HepG2 (cell line): ENCODE measurements around the gene KDM1B. TPM values are rescaled to one million over a fixed set of nuclear protein-coding genes. Genes with fewer than 3 reads are reported as not detected.

ENCODE experiments used
- BRD4 ChIP-seq: sonication (generic); formaldehyde crosslinking; IDR thresholded peaks from 2 replicates; pipeline ENCODE4 v1.4.0; 2020; ENCODE audit warnings: missing genetic modification reagents
- CC2D1A ChIP-seq: sonication (generic); formaldehyde crosslinking; IDR thresholded peaks from 2 replicates; pipeline ENCODE4 v1.8.1; 2023; ENCODE audit warnings: mild to moderate bottlenecking, missing genetic modification reagents
- GPN1 ChIP-seq: sonication (generic); formaldehyde crosslinking; IDR thresholded peaks from 2 replicates; pipeline ENCODE4 v1.5.1; 2020; ENCODE audit warnings: missing genetic modification reagents, borderline replicate concordance
- KAT7 ChIP-seq: IDR thresholded peaks from 2 replicates; pipeline ENCODE4 v1.6.1; 2018; ENCODE audit warnings: borderline replicate concordance, missing compliant biosample characterization
- NR1H2 ChIP-seq: sonication (generic); formaldehyde crosslinking; IDR thresholded peaks from 2 replicates; pipeline ENCODE4 v1.8.1; 2022; ENCODE audit warnings: low read depth, missing genetic modification reagents, borderline replicate concordance
- NRL ChIP-seq: sonication (generic); formaldehyde crosslinking; IDR thresholded peaks from 2 replicates; pipeline ENCODE4 v1.5.0; 2020; ENCODE audit warnings: missing genetic modification reagents, mild to moderate bottlenecking, moderate library complexity, borderline replicate concordance
- PRPF4 ChIP-seq: fragments of 200-400 bp; formaldehyde crosslinking; IDR thresholded peaks from 2 replicates; pipeline ENCODE4 v1.6.1; 2016; ENCODE audit warnings: low read length, low read depth; ENCODE audit not compliant: poor library complexity, severe bottlenecking
- RBAK ChIP-seq: sonication (generic); formaldehyde crosslinking; IDR thresholded peaks from 2 replicates; pipeline ENCODE4 v1.5.1; 2020; ENCODE audit warnings: mild to moderate bottlenecking, missing genetic modification reagents
- RXRB ChIP-seq: IDR thresholded peaks from 2 replicates; pipeline ENCODE4 v1.6.1; 2016; ENCODE audit warnings: borderline replicate concordance, missing genetic modification reagents, missing compliant biosample characterization
- SAP130 ChIP-seq: IDR thresholded peaks from 2 replicates; pipeline ENCODE4 v1.6.1; 2016; ENCODE audit warnings: low read depth
- SMAD9 ChIP-seq: sonication (generic); formaldehyde crosslinking; IDR thresholded peaks from 2 replicates; pipeline ENCODE4 v1.5.1; 2020; ENCODE audit warnings: mild to moderate bottlenecking, missing genetic modification reagents
- SSRP1 ChIP-seq: IDR thresholded peaks from 2 replicates; pipeline ENCODE4 v1.6.1; 2016; ENCODE audit warnings: control low read depth
- ZFY ChIP-seq: sonication (generic); formaldehyde crosslinking; IDR thresholded peaks from 2 replicates; pipeline ENCODE4 v1.4.0; 2020; ENCODE audit warnings: missing genetic modification reagents
- ZNF274 ChIP-seq: sonication (generic); formaldehyde crosslinking; IDR thresholded peaks from 2 replicates; pipeline ENCODE4 v1.5.1; 2020; ENCODE audit warnings: mild to moderate bottlenecking, missing genetic modification reagents
- ZNF292 ChIP-seq: sonication (generic); formaldehyde crosslinking; IDR thresholded peaks from 2 replicates; pipeline ENCODE4 v1.8.1; 2022; ENCODE audit warnings: mild to moderate bottlenecking, low read depth, missing genetic modification reagents, borderline replicate concordance
- ZNF530 ChIP-seq: sonication (generic); formaldehyde crosslinking; IDR thresholded peaks from 2 replicates; pipeline ENCODE4 v1.5.0; 2020; ENCODE audit warnings: low read depth, mild to moderate bottlenecking, missing genetic modification reagents
- ZNF549 ChIP-seq: sonication (generic); formaldehyde crosslinking; IDR thresholded peaks from 2 replicates; pipeline ENCODE4 v1.5.0; 2020; ENCODE audit warnings: missing genetic modification reagents
- ZNF709 ChIP-seq: sonication (generic); formaldehyde crosslinking; IDR thresholded peaks from 2 replicates; pipeline ENCODE4 v1.5.0; 2020; ENCODE audit warnings: mild to moderate bottlenecking, missing genetic modification reagents
- polyA plus RNA-seq, 8 experiments: library from polyadenylated mRNA; depleted of rRNA in 3 of 8; stranded (reverse) in 7 of 8; unstranded in 1 of 8; fragments of >200 nt; fragmentation: Illumina TruSeq in 4 of 8; extraction: Trizol in 4 of 8; gene quantifications; 2 replicates each; pipeline versions ENCODE4 v1.2.1 to v1.2.3, GENCODE V29; 2011 to 2016; ENCODE audit warnings: low read depth in 4 of 8, missing spikeins in 1 of 8, mixed read lengths in 1 of 8; ENCODE audit not compliant: insufficient read depth in 1 of 8
- total RNA-seq, 5 experiments: library from RNA; depleted of rRNA; stranded (reverse); fragments of >200 nt; fragmentation: Illumina TruSeq; extraction: Trizol; gene quantifications; 2 replicates each; pipeline ENCODE4 v1.2.3, GENCODE V29; 2016; ENCODE audit warnings: low read depth in 1 of 5
- TF ChIP-seq, protein P1 (sequence below): sonication (generic); formaldehyde crosslinking; IDR thresholded peaks from 2 replicates; pipeline ENCODE4 v1.5.0; 2020; ENCODE audit warnings: mild to moderate bottlenecking, missing genetic modification reagents, moderate library complexity
- TF ChIP-seq, protein P2 (sequence below): sonication (generic); formaldehyde crosslinking; IDR thresholded peaks from 2 replicates; pipeline ENCODE4 v1.8.1; 2023; ENCODE audit warnings: mild to moderate bottlenecking, missing genetic modification reagents
- TF ChIP-seq, protein P3 (sequence below): sonication (generic); formaldehyde crosslinking; IDR thresholded peaks from 2 replicates; pipeline ENCODE4 v1.4.0; 2020; ENCODE audit warnings: missing genetic modification reagents; ENCODE audit errors: not compliant biosample characterization
- TF ChIP-seq, protein P4 (sequence below): sonication (generic); formaldehyde crosslinking; conservative IDR thresholded peaks from 2 replicates; pipeline ENCODE4 v1.8.1; 2023; ENCODE audit warnings: missing genetic modification reagents
- TF ChIP-seq, protein P5 (sequence below): sonication (generic); formaldehyde crosslinking; IDR thresholded peaks from 2 replicates; pipeline ENCODE4 v1.8.0; 2022; ENCODE audit warnings: mild to moderate bottlenecking, missing genetic modification reagents, moderate library complexity

KDM1B gene
- total and polyA plus RNA-seq, 2 of the 13 experiments (the other 11 are each of a cell fraction or from before 2014, with no cell fraction given) = 9.8 to 13.2 TPM

DNA sequence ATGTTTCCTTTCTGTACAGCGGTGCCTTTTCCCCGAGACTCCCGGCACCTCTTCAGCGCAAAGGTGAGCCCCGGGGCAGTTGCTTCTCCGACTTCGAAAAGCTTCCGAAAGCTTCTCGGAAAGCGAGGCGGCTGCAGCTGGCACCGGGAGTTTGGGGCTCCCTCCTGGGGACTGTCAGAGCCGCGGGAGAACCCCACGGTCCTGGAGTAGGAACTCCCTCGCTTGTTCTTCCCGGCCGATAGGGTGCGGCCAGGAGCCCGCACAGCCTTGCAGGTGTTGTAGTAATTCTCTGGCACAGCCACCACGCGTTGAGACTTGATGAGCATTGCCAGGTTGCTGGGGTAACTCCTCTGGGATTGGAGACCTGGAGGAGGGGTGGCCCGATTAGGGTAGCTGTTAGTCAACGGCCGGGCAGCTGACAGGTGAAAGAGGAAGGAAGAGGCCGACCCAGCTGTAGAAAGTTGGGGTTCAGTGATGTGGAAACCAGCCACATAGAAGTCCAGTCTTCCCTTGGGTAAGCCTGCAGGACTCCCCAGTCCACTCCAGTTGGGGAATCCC is 721 bp downstream of the KDM1B start (continued):
- TF ChIP-seq ZNF292 (no peak), SSRP1 (CRISPR knock-in tag) (peak; percentile 58; the same call in 1 of the 2 replicates), SAP130 (CRISPR knock-in tag) (peak; percentile 83), BRD4 (CRISPR knock-in tag) (no peak), CC2D1A (CRISPR knock-in tag) (no peak), PRPF4 (no peak), ZNF274 (CRISPR knock-in tag) (0 out of 2 replicates have a peak, but pooled peaks have one; percentile 42), GPN1 (CRISPR knock-in tag) (no peak), SMAD9 (CRISPR knock-in tag) (0 out of 2 replicates have a peak, but pooled peaks have one; percentile 34), ZNF549 (CRISPR knock-in tag) (no peak), ZFY (CRISPR knock-in tag) (0 out of 2 replicates have a peak, but pooled peaks have one; percentile 41), ZNF530 (no peak), RXRB (0 out of 2 replicates have a peak, but pooled peaks have one; percentile 24), RBAK (CRISPR knock-in tag) (no peak), NR1H2 (CRISPR knock-in tag) (0 out of 2 replicates have a peak, but pooled peaks have one; percentile 36), ZNF709 (CRISPR knock-in tag) (peak; percentile 75; the same call in 1 of the 2 replicates), NRL (CRISPR knock-in tag) (no peak; the same call in 1 of the 2 replicates), KAT7 (no peak)
- TF ChIP-seq, protein P1, sequence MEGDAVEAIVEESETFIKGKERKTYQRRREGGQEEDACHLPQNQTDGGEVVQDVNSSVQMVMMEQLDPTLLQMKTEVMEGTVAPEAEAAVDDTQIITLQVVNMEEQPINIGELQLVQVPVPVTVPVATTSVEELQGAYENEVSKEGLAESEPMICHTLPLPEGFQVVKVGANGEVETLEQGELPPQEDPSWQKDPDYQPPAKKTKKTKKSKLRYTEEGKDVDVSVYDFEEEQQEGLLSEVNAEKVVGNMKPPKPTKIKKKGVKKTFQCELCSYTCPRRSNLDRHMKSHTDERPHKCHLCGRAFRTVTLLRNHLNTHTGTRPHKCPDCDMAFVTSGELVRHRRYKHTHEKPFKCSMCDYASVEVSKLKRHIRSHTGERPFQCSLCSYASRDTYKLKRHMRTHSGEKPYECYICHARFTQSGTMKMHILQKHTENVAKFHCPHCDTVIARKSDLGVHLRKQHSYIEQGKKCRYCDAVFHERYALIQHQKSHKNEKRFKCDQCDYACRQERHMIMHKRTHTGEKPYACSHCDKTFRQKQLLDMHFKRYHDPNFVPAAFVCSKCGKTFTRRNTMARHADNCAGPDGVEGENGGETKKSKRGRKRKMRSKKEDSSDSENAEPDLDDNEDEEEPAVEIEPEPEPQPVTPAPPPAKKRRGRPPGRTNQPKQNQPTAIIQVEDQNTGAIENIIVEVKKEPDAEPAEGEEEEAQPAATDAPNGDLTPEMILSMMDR = peak; percentile 73
- TF ChIP-seq, protein P2, sequence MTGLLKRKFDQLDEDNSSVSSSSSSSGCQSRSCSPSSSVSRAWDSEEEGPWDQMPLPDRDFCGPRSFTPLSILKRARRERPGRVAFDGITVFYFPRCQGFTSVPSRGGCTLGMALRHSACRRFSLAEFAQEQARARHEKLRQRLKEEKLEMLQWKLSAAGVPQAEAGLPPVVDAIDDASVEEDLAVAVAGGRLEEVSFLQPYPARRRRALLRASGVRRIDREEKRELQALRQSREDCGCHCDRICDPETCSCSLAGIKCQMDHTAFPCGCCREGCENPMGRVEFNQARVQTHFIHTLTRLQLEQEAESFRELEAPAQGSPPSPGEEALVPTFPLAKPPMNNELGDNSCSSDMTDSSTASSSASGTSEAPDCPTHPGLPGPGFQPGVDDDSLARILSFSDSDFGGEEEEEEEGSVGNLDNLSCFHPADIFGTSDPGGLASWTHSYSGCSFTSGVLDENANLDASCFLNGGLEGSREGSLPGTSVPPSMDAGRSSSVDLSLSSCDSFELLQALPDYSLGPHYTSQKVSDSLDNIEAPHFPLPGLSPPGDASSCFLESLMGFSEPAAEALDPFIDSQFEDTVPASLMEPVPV (CRISPR knock-in tag) = no peak; the same call in 1 of the 2 replicates
- TF ChIP-seq, protein P3, sequence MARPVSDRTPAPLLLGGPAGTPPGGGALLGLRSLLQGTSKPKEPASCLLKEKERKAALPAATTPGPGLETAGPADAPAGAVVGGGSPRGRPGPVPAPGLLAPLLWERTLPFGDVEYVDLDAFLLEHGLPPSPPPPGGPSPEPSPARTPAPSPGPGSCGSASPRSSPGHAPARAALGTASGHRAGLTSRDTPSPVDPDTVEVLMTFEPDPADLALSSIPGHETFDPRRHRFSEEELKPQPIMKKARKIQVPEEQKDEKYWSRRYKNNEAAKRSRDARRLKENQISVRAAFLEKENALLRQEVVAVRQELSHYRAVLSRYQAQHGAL (CRISPR knock-in tag) = peak; percentile 13
- TF ChIP-seq, protein P4, sequence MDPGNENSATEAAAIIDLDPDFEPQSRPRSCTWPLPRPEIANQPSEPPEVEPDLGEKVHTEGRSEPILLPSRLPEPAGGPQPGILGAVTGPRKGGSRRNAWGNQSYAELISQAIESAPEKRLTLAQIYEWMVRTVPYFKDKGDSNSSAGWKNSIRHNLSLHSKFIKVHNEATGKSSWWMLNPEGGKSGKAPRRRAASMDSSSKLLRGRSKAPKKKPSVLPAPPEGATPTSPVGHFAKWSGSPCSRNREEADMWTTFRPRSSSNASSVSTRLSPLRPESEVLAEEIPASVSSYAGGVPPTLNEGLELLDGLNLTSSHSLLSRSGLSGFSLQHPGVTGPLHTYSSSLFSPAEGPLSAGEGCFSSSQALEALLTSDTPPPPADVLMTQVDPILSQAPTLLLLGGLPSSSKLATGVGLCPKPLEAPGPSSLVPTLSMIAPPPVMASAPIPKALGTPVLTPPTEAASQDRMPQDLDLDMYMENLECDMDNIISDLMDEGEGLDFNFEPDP = no peak
- TF ChIP-seq, protein P5, sequence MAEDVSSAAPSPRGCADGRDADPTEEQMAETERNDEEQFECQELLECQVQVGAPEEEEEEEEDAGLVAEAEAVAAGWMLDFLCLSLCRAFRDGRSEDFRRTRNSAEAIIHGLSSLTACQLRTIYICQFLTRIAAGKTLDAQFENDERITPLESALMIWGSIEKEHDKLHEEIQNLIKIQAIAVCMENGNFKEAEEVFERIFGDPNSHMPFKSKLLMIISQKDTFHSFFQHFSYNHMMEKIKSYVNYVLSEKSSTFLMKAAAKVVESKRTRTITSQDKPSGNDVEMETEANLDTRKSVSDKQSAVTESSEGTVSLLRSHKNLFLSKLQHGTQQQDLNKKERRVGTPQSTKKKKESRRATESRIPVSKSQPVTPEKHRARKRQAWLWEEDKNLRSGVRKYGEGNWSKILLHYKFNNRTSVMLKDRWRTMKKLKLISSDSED (CRISPR knock-in tag) = no peak
